B cell (primary cell): ENCODE data around the gene LAMC3. TPM values are rescaled to one million over a fixed set of nuclear protein-coding genes. Genes with fewer than 3 reads are reported as not detected.
A peak's percentile ranks its signal among the peaks of the same experiment; 100 is the strongest.

ENCODE experiments used
- ATAC-seq: fragments of 200-7000 bp; cut with Tn5 transposase; one replicate; pipeline ENCODE4 v1.10.0; 2021; ENCODE audit warnings: low read depth, mild to moderate bottlenecking, moderate number of reproducible peaks, moderate library complexity
- CTCF ChIA-PET: fragments of 350-600 bp; sonication (Branson Sonifier 250); formaldehyde crosslinking; loops from one replicate; lab custom pipeline; 2021; ENCODE audit warnings: antibody characterized with exemption, inconsistent platforms; lab: Charles Lee
- POLR2A ChIA-PET: fragments of 350-600 bp; sonication (Branson Sonifier 250); formaldehyde crosslinking; loops from one replicate; lab custom pipeline; 2021; ENCODE audit warnings: antibody characterized with exemption; lab: Charles Lee
- DNase-seq: peaks from one replicate; pipeline ENCODE4 v3.0.0; 2013
- H2AFZ ChIP-seq: 2 replicates; pipeline ENCODE4 v1.6.1; 2012; ENCODE audit warnings: mild to moderate bottlenecking, low read depth, low read length; ENCODE audit not compliant: insufficient read depth, poor library complexity, severe bottlenecking
- H3K27ac ChIP-seq, 2 donors: 1 replicate in 1 of 2; 2 replicates in 1 of 2; pipeline ENCODE4 v1.5.1; 2012 to 2013; ENCODE audit warnings: low read length in 2 of 2, mild to moderate bottlenecking in 2 of 2, moderate library complexity in 1 of 2
- H3K27me3 ChIP-seq, 4 experiments: fragments of 200-600 bp in 1 of 4; sonication (generic) in 1 of 4; replicated peaks in 1 of 4; 1 replicate in 2 of 4; 2 replicates in 2 of 4; pipeline versions ENCODE4 v1.6.1 to v1.7.0; 2013 to 2016; ENCODE audit warnings: low read length in 3 of 4, mild to moderate bottlenecking in 2 of 4, mixed read lengths in 1 of 4, moderate library complexity in 1 of 4; ENCODE audit not compliant: insufficient read depth in 4 of 4, control insufficient read depth in 3 of 4; ENCODE audit errors: control extremely low read depth in 1 of 4
- H3K36me3 ChIP-seq, 2 experiments: replicated peaks in 1 of 2; 1 replicate in 1 of 2; 2 replicates in 1 of 2; pipeline versions ENCODE4 v1.6.1 to v1.7.1; 2013; ENCODE audit warnings: low read length in 1 of 2; ENCODE audit not compliant: insufficient read depth in 2 of 2, control insufficient read depth in 1 of 2; ENCODE audit errors: control extremely low read depth in 1 of 2, extremely low read depth in 1 of 2
- H3K4me1 ChIP-seq, 2 donors: fragments of 200-600 bp in 1 of 2; sonication (generic) in 1 of 2; 1 replicate in 1 of 2; 2 replicates in 1 of 2; pipeline versions ENCODE4 v1.5.1 to v1.6.1; 2013 to 2017; ENCODE audit warnings: low read length in 2 of 2; ENCODE audit not compliant: control insufficient read depth in 2 of 2, insufficient read depth in 2 of 2
- H3K4me2 ChIP-seq: replicated peaks from 2 replicates; pipeline ENCODE3; 2012; ENCODE audit warnings: mild to moderate bottlenecking, low read depth, low read length; ENCODE audit not compliant: poor library complexity, severe bottlenecking
- H3K4me3 ChIP-seq, 5 experiments: fragments of 200-600 bp in 1 of 5; sonication (generic) in 1 of 5; 1 replicate in 3 of 5; 2 replicates in 2 of 5; pipeline versions ENCODE4 v1.5.1 to v1.7.0; 2011 to 2016; ENCODE audit warnings: low read length in 4 of 5, mild to moderate bottlenecking in 4 of 5, low read depth in 2 of 5, control low read depth in 1 of 5, moderate library complexity in 1 of 5; ENCODE audit not compliant: insufficient read depth in 1 of 5; ENCODE audit errors: control extremely low read depth in 1 of 5, extremely low read depth in 1 of 5
- H3K79me2 ChIP-seq: fragments of 200-600 bp; sonication (generic); one replicate; pipeline ENCODE4 v1.6.0; 2016; ENCODE audit warnings: low read length; ENCODE audit not compliant: control insufficient read depth, insufficient read depth
- H3K9ac ChIP-seq: fragments of 200-600 bp; sonication (generic); 2 replicates; pipeline ENCODE4 v1.6.1; 2017; ENCODE audit warnings: mild to moderate bottlenecking, low read length, moderate library complexity
- H3K9me3 ChIP-seq, 3 donors: one replicate each; pipeline versions ENCODE4 v1.6.1 to v1.7.1; 2013; ENCODE audit warnings: low read length in 2 of 3; ENCODE audit not compliant: control insufficient read depth in 2 of 3, insufficient read depth in 1 of 3; ENCODE audit errors: control extremely low read depth in 1 of 3
- H4K20me1 ChIP-seq: 2 replicates; pipeline ENCODE4 v1.6.0; 2012; ENCODE audit warnings: mild to moderate bottlenecking, low read length; ENCODE audit not compliant: insufficient read depth, control insufficient read depth, poor library complexity, severe bottlenecking
- H3K27ac Mint-ChIP-seq: one replicate; pipeline ENCODE4 v1.8.0; 2021; ENCODE audit warnings: mixed read lengths
- H3K27me3 Mint-ChIP-seq: one replicate; pipeline ENCODE4 v1.8.0; 2021; ENCODE audit warnings: mixed read lengths
- H3K4me1 Mint-ChIP-seq: one replicate; pipeline ENCODE4 v1.8.0; 2021; ENCODE audit warnings: mixed read lengths
- H3K4me3 Mint-ChIP-seq: one replicate; pipeline ENCODE4 v1.8.0; 2021; ENCODE audit warnings: mixed read lengths
- H3K9me3 Mint-ChIP-seq: one replicate; pipeline ENCODE4 v1.8.0; 2022; ENCODE audit warnings: mixed read lengths; ENCODE audit not compliant: insufficient read depth
- CTCF ChIP-seq: fragments of 200-600 bp; IDR thresholded peaks from one replicate; pipeline ENCODE4 v1.8.0; 2022; ENCODE audit warnings: antibody characterized with exemption, mild to moderate bottlenecking
- EZH2 ChIP-seq: IDR thresholded peaks from 2 replicates; pipeline ENCODE4 v1.6.1; 2012; ENCODE audit warnings: borderline replicate concordance, low read depth, mild to moderate bottlenecking, moderate library complexity, low read length; ENCODE audit not compliant: insufficient read depth, poor library complexity, severe bottlenecking
- whole genome bisulfite sequencing: methylation state at CpG from one replicate; pipeline ENCODE4 v1.1.5; 2013; ENCODE audit warnings: missing lambda C conversion rate; ENCODE audit not compliant: insufficient coverage; 5-methylcytosine and 5-hydroxymethylcytosine counted together
- intact Hi-C: fragments of 100-400 bp; cut with micrococcal nuclease; formaldehyde crosslinking; loops from one replicate; pipeline ENCODE4 v1.10.0; 2022
- polyA plus RNA-seq: library from polyadenylated mRNA; depleted of rRNA; stranded (reverse); fragments of >200 nt; gene quantifications from 2 replicates; pipeline ENCODE4 v1.2.3, GENCODE V29; 2012
- total RNA-seq, 2 donors: library from RNA; stranded (reverse); fragments of 120-200 nt in 1 of 2; gene quantifications; 1 replicate in 1 of 2; 2 replicates in 1 of 2; pipeline versions ENCODE4 v1.2.3 to v1.2.4, GENCODE V29; 2013 to 2022

The LAMC3 gene
- total and polyA plus RNA-seq, 2 donors (not counting 1 experiment from before 2014, with no cell fraction given), result 0.25 to 0.45 TPM

DNA sequence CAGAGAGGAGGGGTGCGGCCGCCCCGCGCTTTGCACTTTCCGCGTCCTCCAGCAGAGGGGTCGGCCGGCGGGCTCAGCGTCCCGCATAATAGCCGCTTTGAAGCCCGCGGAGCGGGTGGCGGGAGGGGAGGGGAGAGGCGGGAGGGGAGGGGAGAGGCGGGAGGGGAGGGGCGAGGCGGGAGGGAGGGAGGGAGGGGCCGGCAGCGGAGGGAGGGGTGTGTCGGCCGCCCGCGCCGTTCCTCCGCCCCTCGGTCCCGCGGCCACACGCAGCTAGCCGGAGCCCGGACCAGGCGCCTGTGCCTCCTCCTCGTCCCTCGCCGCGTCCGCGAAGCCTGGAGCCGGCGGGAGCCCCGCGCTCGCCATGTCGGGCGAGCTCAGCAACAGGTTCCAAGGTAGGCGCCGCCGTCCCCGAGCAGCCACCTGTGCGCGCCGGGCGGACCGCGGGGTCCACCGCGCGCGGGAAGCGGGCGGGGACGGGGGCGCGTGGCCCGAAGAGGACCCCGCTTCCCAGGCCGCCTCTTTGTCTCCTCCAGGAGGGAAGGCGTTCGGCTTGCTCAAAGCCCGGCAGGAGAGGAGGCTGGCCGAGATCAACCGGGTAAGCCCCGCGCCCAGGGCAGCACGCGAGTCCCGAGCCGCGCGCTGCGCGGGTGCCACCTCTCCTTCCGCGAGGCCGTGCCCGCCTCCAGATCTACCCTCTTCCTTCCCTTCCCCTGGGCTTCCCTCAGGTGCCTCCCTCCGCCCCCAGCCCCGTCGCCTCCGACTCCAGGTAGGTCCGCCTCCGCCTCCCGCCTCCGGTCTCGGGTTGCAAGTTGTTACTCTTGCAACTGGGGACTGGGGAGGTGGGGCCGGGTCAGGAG, 87.5 kb downstream of the LAMC3 start, which contains the start of gene AIF1L:
AIF1L (plus strand) TSS at position 263 of the 857 bp plus-strand sequence; CDS start at position 362, 99 bp downstream.
- Histone ChIP-seq H3K27ac (no peak within 1 kb of the TSS), H3K79me2 (no peaks in the 10 kb centered on the region), H3K36me3 (no peaks in the 10 kb centered on the region), H3K4me2 (peak within 1 kb of the TSS; percentile 70), H3K9ac (no peak within 1 kb of the TSS), H2AFZ (peak within 1 kb of the TSS; percentile 22), H3K4me3 (peak within 1 kb of the TSS in 1 of 5 experiments; percentile 31), H3K27me3 (peaks cover 0 to 41% (median 16%) of the 10 kb centered on the region in 4 experiments), H3K9me3 (no peaks in the 10 kb centered on the region), H3K4me1 (peaks cover 5 to 11% of the 10 kb centered on the region in 2 donors), H4K20me1 (no peaks in the 10 kb centered on the region)
- intact Hi-C loops, result no loop called here
- WGBS, result 1% methylated on average over 81 of the region's 99 CpGs
- no peak within 1 kb of the TSS for H3K27ac Mint-ChIP-seq
- ATAC-seq (no peak), DNase-seq (peak; percentile 25)
- peaks cover 31% of the 10 kb centered on the region for H3K27me3 Mint-ChIP-seq
- H3K9me3 Mint-ChIP-seq, result no peaks in the 10 kb centered on the region
- H3K4me1 Mint-ChIP-seq, result peaks cover 12% of the 10 kb centered on the region
- ChIA-PET POLR2A (no interaction called here), CTCF (no interaction called here)
- peak within 1 kb of the TSS; percentile 80 for H3K4me3 Mint-ChIP-seq
- no peak for TF ChIP-seq CTCF
- TF ChIP-seq EZH2, result no peak
